GM18517 (cell line): Measurements from ENCODE around the gene PPM1K.
A peak's percentile ranks its signal among the peaks of the same experiment; 100 is the strongest.

Source experiments
- ATAC-seq: cut with Tn5 transposase; IDR thresholded peaks from one replicate; pipeline ENCODE4 v1.9.1; 2021; ENCODE audit warnings: mild to moderate bottlenecking, moderate library complexity; ENCODE audit not compliant: unreplicated experiment

PPM1K gene

DNA sequence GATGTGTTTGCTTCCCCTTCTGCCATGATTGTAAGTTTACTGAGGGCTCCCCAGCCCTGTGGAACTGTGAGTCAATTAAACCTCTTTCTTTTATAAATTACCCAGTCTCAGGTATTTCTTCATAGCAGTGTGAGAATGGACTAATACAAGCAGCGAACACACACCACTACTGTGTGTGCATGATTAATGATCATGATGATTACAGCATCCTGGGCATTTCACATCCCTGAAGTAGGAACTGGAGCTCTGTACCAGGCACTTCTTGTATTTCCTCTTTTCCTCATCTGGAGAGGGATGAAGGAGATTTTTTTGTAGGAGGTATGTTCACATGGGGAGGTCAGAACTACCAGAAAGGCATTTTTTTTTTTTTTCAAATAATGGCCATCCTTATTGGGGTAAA, 60.8 kb downstream of the PPM1K start:
- no peak for ATAC-seq

DNA sequence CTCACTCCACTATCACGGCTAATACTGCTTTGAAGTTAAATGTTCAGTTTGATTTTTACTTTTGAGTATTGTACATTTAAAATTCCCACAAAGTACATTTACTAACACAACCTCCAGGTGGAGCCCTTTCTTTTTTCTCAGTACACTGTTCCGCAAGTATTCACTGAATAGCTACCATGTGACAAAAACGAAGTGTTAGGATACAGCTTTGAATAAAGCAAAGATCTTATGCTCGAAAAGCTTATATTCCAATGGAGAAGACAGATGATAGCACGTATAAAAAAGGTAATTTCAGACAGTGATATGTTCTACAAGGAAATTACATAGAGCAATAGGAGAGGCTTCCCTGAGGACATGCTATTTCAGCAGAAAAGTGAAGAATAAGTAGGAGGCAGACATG, 65.3 kb downstream of the PPM1K start:
- ATAC-seq, result peak; percentile 78

DNA sequence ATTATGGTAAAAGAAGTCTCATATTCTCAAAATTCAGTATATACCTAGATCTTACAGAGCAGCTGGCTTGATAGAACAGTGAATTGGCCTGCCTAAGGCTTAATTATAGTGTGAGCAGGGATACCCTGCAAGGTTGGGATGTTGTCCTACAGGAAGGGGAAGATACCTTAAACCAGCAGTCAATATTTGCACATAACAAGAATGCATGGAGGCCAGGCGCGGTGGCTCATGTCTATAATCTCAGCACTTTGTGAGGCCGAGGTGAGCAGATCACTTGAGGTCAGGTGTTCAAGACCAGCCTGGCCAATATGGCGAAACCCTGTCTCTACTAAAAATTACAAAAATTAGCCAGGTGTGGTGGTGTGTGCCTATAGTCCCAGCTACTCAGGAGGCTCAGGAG, 67.2 kb downstream of the PPM1K start:
- ATAC-seq, result no peak

DNA sequence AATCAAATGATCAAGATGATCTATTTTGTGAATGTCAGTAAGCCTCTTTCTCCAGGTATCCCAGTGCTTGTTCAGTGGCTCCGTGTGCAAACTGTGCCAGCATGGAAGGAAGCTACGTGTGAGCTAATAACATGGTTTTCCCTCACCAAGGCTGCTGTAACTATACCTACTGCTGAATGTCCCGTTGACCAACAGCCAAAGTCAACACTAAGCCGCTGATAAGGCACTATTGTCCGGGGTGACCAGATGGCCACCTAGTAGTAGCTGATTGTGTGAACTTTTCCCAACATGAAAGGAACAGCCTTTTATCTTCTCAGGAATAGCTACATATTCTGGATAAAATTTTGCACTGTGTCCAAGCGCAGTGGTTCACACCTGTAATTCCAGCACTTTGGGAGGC, 68.0 kb downstream of the PPM1K start:
- ATAC-seq, result no peak

DNA sequence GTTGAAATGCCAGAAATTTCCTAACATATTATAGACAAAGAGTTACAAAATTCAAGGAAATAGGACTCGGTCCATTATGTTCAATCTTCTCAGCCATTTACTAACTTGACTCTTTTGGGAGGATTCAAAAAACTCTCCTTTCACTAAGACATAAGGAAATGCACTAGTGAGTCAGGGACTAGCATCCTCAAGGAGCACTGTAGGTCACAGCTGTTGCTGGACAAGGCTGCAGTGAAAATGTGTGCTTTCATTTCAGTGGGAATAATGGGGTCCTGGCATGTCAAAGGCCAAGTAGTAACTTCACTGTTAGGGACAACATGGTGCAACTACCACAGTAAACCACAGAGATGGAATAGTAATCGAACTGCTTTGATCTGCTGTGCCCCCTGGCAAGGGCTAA, 69.0 kb downstream of the PPM1K start:
- ATAC-seq, result no peak

DNA sequence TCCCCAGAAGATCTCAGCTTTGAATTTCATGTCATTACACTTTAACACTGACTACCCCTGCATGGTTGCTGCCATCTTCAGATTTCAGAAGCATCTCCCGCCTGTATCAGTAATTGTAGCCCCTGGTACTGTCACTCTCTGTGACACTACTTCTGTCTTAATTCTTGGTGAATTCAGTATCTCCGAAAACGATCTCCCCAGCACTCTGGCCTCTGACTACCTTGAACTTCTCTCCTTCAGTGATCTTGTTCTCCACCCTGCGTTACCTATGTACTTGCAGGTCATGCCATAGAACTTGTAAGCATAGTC, 72.2 kb downstream of the PPM1K start:
- ATAC-seq, result no peak

DNA sequence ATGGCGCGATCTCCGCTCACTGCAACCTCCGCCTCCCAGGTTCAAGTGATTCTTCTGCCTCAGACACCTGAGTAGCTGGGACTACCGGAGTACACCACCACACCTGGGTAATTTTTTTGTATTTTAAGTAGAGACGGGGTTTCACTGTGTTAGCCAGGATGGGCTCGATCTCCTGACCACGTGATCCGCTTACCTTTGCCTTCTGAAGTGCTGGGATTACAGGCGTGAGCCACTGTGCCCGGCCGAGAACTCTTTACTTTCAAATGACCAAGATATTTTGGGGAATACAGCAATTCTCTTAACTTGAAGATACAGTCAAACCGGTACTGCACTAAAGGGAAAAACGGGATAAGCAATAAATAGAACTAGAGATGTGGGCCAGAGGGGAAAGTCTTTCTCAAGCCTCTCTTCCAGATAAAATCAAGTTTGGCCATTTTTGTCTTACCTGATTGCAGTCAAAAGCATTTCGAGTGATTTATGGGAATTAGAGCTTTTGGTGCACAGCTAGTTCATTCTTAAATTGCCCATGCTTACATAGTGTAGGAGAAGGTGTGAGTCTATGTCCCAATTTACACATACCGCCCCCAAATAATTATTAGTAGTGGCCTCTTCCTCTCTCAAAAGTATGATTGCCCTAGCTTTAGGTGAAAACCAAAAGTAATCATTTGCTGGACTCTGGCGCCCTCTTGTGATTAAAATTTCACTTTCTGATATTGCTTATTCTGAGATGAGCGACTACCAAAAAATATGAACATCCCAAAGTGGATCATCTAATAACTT, 72.7 kb downstream of the PPM1K start:
- no peak for ATAC-seq

DNA sequence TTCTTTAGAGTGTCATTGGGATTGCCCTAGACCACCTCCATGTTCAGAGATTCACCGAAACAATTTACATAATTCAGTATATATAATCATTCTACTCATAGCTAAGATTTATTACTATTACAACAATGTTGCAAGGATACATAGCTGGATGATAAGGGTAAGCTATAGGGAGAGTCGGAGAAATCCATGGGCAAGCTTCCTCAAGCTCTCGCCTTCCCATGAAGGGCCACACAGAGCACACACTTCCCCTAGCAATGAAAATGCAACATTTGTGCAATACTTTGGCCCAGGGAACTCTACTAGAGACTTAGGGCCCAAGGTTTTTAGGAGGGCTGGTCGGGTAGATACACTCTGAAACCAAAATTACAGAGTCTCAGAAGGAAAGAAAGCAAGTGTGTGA, 76.2 kb downstream of the PPM1K start:
- no peak for ATAC-seq
